ENCODE results near the gene CNOT10. TPM values are rescaled to one million over a fixed set of nuclear protein-coding genes. Genes with fewer than 3 reads are reported as not detected.
A peak's percentile ranks its signal among the peaks of the same experiment; 100 is the strongest.

The CNOT10 gene
- total RNA-seq, 2 donors from 2014 or later, result 12.5 to 25.3 TPM

GRCh38 chr3:32820971-32821685 is 136.1 kb downstream of the CNOT10 start:
- Histone ChIP-seq H3K4me1 (ENCODE audit: control insufficient read depth in 1 of 2, low read depth in 2 of 2) (peaks cover 8 to 34% of the 10 kb centered on the region in 2 donors), H3K27ac (no peak overlapping the region), H3K27me3 (replicated peaks; ENCODE audit: insufficient read depth) (peaks cover 26% of the 10 kb centered on the region), H3K4me3 (peak overlapping the region; percentile 49), H3K36me3 (no peaks in the 10 kb centered on the region), H3K9me3 (no peaks in the 10 kb centered on the region)
- TF ChIP-seq CTCF (IDR thresholded peaks at IDR 0.05), result no peak
- DNase-seq (ENCODE audit: low spot score) (no peak), ATAC-seq (ENCODE audit: insufficient number of reproducible peaks, low FRiP score, low read depth) (no peak)

GRCh38 chr3:32821686-32822296 is 136.8 kb downstream of the CNOT10 start:
- peak overlapping the region; percentile 49 for H3K4me3 ChIP-seq
- no peak overlapping the region for H3K27ac ChIP-seq
- H3K27me3 ChIP-seq (replicated peaks; ENCODE audit: insufficient read depth), result peaks cover 23% of the 10 kb centered on the region
- peaks cover 5 to 29% of the 10 kb centered on the region in 2 donors for H3K4me1 ChIP-seq (ENCODE audit: control insufficient read depth in 1 of 2, low read depth in 2 of 2)
- TF ChIP-seq CTCF (IDR thresholded peaks at IDR 0.05), result no peak
- no peak for ATAC-seq (ENCODE audit: insufficient number of reproducible peaks, low FRiP score, low read depth)
- H3K9me3 ChIP-seq, result no peaks in the 10 kb centered on the region
- no peaks in the 10 kb centered on the region for H3K36me3 ChIP-seq
- no peak for DNase-seq (ENCODE audit: low spot score)

GRCh38 chr3:32822609-32823498 is 137.9 kb downstream of the CNOT10 start:
- Histone ChIP-seq H3K4me1 (ENCODE audit: control insufficient read depth in 1 of 2, low read depth in 2 of 2) (peaks cover 0 to 19% of the 10 kb centered on the region in 2 donors), H3K36me3 (no peaks in the 10 kb centered on the region), H3K4me3 (no peak overlapping the region), H3K27ac (no peak overlapping the region), H3K9me3 (no peaks in the 10 kb centered on the region), H3K27me3 (replicated peaks; ENCODE audit: insufficient read depth) (peaks cover 15% of the 10 kb centered on the region)
- DNase-seq (ENCODE audit: low spot score) (no peak), ATAC-seq (ENCODE audit: insufficient number of reproducible peaks, low FRiP score, low read depth) (no peak)
- no peak for TF ChIP-seq CTCF (IDR thresholded peaks at IDR 0.05)

Other genes with a start within 250 kb of the CNOT10 start
- 10 to 100 TPM; 42.1 to 62.3 TPM for gene CMTM6, start 182.3 kb upstream of the CNOT10 start, total RNA-seq
- 10 to 100 TPM; 28.3 to 44.4 TPM for gene DYNC1LI1, start 114.3 kb upstream of the CNOT10 start, total RNA-seq
- not detected for gene TRIM71, start 132.8 kb downstream of the CNOT10 start, total RNA-seq

All from thoracic aorta (tissue), 2 donors.